HEK293 (cell line): ENCODE data around the gene USP27X.

ENCODE experiments used
- FEZF1 ChIP-seq: fragments of 450-650 bp; formaldehyde crosslinking; IDR thresholded peaks from 2 replicates; pipeline ENCODE4 v1.5.1; 2016; ENCODE audit warnings: missing biosample characterization, missing genetic modification characterization
- GLI2 ChIP-seq: fragments of 450-650 bp; formaldehyde crosslinking; IDR thresholded peaks from 2 replicates; pipeline ENCODE4; 2017; ENCODE audit warnings: missing biosample characterization, missing genetic modification characterization, low read depth, borderline replicate concordance
- GLIS1 ChIP-seq: fragments of 450-650 bp; formaldehyde crosslinking; IDR thresholded peaks from 2 replicates; pipeline ENCODE4 v1.5.1; 2016; ENCODE audit warnings: missing biosample characterization, missing genetic modification characterization
- KLF1 ChIP-seq: fragments of 450-650 bp; formaldehyde crosslinking; IDR thresholded peaks from 2 replicates; pipeline ENCODE4 v1.5.1; 2016; ENCODE audit warnings: missing biosample characterization, missing genetic modification characterization
- KLF17 ChIP-seq: fragments of 450-650 bp; formaldehyde crosslinking; IDR thresholded peaks from 2 replicates; pipeline ENCODE4 v1.5.1; 2016; ENCODE audit warnings: missing biosample characterization, missing genetic modification characterization
- PRDM6 ChIP-seq: fragments of 450-650 bp; formaldehyde crosslinking; IDR thresholded peaks from 2 replicates; pipeline ENCODE4 v1.5.1; 2017; ENCODE audit warnings: missing biosample characterization, missing genetic modification characterization
- SCRT1 ChIP-seq: fragments of 450-650 bp; formaldehyde crosslinking; IDR thresholded peaks from 2 replicates; pipeline ENCODE4 v1.5.1; 2016; ENCODE audit warnings: missing biosample characterization, missing genetic modification characterization, borderline replicate concordance
- SP3 ChIP-seq: fragments of 450-650 bp; formaldehyde crosslinking; IDR thresholded peaks from 2 replicates; pipeline ENCODE4 v1.5.1; 2016; ENCODE audit warnings: missing biosample characterization, missing genetic modification characterization
- YY1 ChIP-seq: fragments of 450-650 bp; formaldehyde crosslinking; IDR thresholded peaks from 2 replicates; pipeline ENCODE4 v1.5.1; 2018; ENCODE audit warnings: missing biosample characterization, missing genetic modification characterization
- ZBTB11 ChIP-seq: fragments of 450-650 bp; formaldehyde crosslinking; conservative IDR thresholded peaks from 2 replicates; pipeline ENCODE4 v1.5.1; 2016; ENCODE audit warnings: low read depth, missing biosample characterization, missing genetic modification characterization
- ZFP41 ChIP-seq: fragments of 450-650 bp; formaldehyde crosslinking; IDR thresholded peaks from 2 replicates; pipeline ENCODE4 v1.5.1; 2016; ENCODE audit warnings: missing biosample characterization, missing genetic modification characterization, borderline replicate concordance
- ZNF10 ChIP-seq: fragments of 450-650 bp; formaldehyde crosslinking; IDR thresholded peaks from 2 replicates; pipeline ENCODE4 v1.5.1; 2017; ENCODE audit warnings: missing biosample characterization, missing genetic modification characterization
- ZNF121 ChIP-seq: fragments of 450-650 bp; formaldehyde crosslinking; IDR thresholded peaks from 2 replicates; pipeline ENCODE4 v1.5.1; 2016; ENCODE audit warnings: missing biosample characterization, missing genetic modification characterization
- ZNF133 ChIP-seq: fragments of 450-650 bp; formaldehyde crosslinking; IDR thresholded peaks from 2 replicates; pipeline ENCODE4 v1.5.1; 2016; ENCODE audit warnings: missing biosample characterization, missing genetic modification characterization
- ZNF140 ChIP-seq: fragments of 450-650 bp; formaldehyde crosslinking; IDR thresholded peaks from 2 replicates; pipeline ENCODE4 v1.5.1; 2016; ENCODE audit warnings: missing biosample characterization, missing genetic modification characterization
- ZNF157 ChIP-seq: fragments of 450-650 bp; formaldehyde crosslinking; IDR thresholded peaks from 2 replicates; pipeline ENCODE4 v1.5.1; 2016; ENCODE audit warnings: missing biosample characterization, missing genetic modification characterization
- ZNF16 ChIP-seq: fragments of 450-650 bp; formaldehyde crosslinking; IDR thresholded peaks from 2 replicates; pipeline ENCODE4 v1.5.1; 2016; ENCODE audit warnings: low read depth, missing biosample characterization, missing genetic modification characterization
- ZNF2 ChIP-seq: fragments of 450-650 bp; formaldehyde crosslinking; IDR thresholded peaks from 2 replicates; pipeline ENCODE4 v1.5.1; 2016; ENCODE audit warnings: missing biosample characterization, missing genetic modification characterization
- ZNF223 ChIP-seq: fragments of 450-650 bp; formaldehyde crosslinking; IDR thresholded peaks from 2 replicates; pipeline ENCODE4 v1.5.1; 2016; ENCODE audit warnings: missing biosample characterization, missing genetic modification characterization
- ZNF335 ChIP-seq: fragments of 450-650 bp; formaldehyde crosslinking; conservative IDR thresholded peaks from 2 replicates; pipeline ENCODE4 v1.5.1; 2016; ENCODE audit warnings: missing biosample characterization, missing genetic modification characterization
- ZNF37A ChIP-seq: fragments of 450-650 bp; IDR thresholded peaks from 2 replicates; pipeline ENCODE4 v1.5.1; 2018; ENCODE audit warnings: missing biosample characterization, missing genetic modification characterization
- ZNF426 ChIP-seq: fragments of 450-650 bp; formaldehyde crosslinking; IDR thresholded peaks from 2 replicates; pipeline ENCODE4 v1.5.1; 2017; ENCODE audit warnings: missing biosample characterization, missing genetic modification characterization, mild to moderate bottlenecking, inconsistent platforms, moderate library complexity
- ZNF449 ChIP-seq: fragments of 450-650 bp; formaldehyde crosslinking; IDR thresholded peaks from 2 replicates; pipeline ENCODE4 v1.5.1; 2017; ENCODE audit warnings: missing biosample characterization, mild to moderate bottlenecking, missing genetic modification characterization, moderate library complexity
- ZNF510 ChIP-seq: fragments of 450-650 bp; formaldehyde crosslinking; IDR thresholded peaks from 2 replicates; pipeline ENCODE4 v1.5.1; 2018; ENCODE audit warnings: mild to moderate bottlenecking, missing genetic modification characterization, missing biosample characterization; ENCODE audit not compliant: insufficient replicate concordance
- ZNF529 ChIP-seq: fragments of 450-650 bp; formaldehyde crosslinking; IDR thresholded peaks from 2 replicates; pipeline ENCODE4 v1.5.1; 2017; ENCODE audit warnings: missing genetic modification characterization, missing biosample characterization; ENCODE audit not compliant: insufficient replicate concordance
- ZNF548 ChIP-seq: fragments of 450-650 bp; formaldehyde crosslinking; IDR thresholded peaks from 2 replicates; pipeline ENCODE4 v1.5.1; 2016; ENCODE audit warnings: missing biosample characterization, missing genetic modification characterization
- ZNF585B ChIP-seq: fragments of 450-650 bp; formaldehyde crosslinking; IDR thresholded peaks from 2 replicates; pipeline ENCODE4 v1.5.1; 2016; ENCODE audit warnings: missing biosample characterization, missing genetic modification characterization
- ZNF600 ChIP-seq: fragments of 450-650 bp; formaldehyde crosslinking; IDR thresholded peaks from 2 replicates; pipeline ENCODE4 v1.5.1; 2016; ENCODE audit warnings: missing biosample characterization, missing genetic modification characterization
- ZNF623 ChIP-seq: fragments of 450-650 bp; formaldehyde crosslinking; IDR thresholded peaks from 2 replicates; pipeline ENCODE4 v1.5.1; 2016; ENCODE audit warnings: missing biosample characterization, missing genetic modification characterization
- ZNF76 ChIP-seq: fragments of 450-650 bp; formaldehyde crosslinking; IDR thresholded peaks from 2 replicates; pipeline ENCODE4; 2016; ENCODE audit warnings: low read depth, missing biosample characterization, missing genetic modification characterization, borderline replicate concordance
- ZNF777 ChIP-seq: fragments of 450-650 bp; formaldehyde crosslinking; IDR thresholded peaks from 2 replicates; pipeline ENCODE4 v1.5.1; 2017; ENCODE audit warnings: missing biosample characterization, missing genetic modification characterization, borderline replicate concordance
- ZSCAN23 ChIP-seq: fragments of 450-650 bp; formaldehyde crosslinking; IDR thresholded peaks from 2 replicates; pipeline ENCODE4 v1.5.1; 2016; ENCODE audit warnings: missing biosample characterization, missing genetic modification characterization

Gene USP27X

GRCh38 chrX:49922291-49923241, 43.3 kb downstream of the USP27X start, which contains the start of gene CLCN5 (continued):
- TF ChIP-seq ZSCAN23 (tag by site-specific recombination) (no peak), ZBTB11 (tag by site-specific recombination) (no peak), ZNF16 (tag by site-specific recombination) (no peak), ZNF426 (tag by site-specific recombination) (no peak), ZNF335 (peak; percentile 70), ZNF449 (peak; percentile 86), PRDM6 (tag by site-specific recombination) (no peak), SCRT1 (tag by site-specific recombination) (no peak), KLF17 (tag by site-specific recombination) (no peak), GLIS1 (tag by site-specific recombination) (peak; percentile 40), ZNF548 (tag by site-specific recombination) (no peak), ZNF157 (tag by site-specific recombination) (no peak), ZNF510 (tag by site-specific recombination) (no peak), ZNF600 (tag by site-specific recombination) (no peak), SP3 (tag by site-specific recombination) (0 out of 2 replicates have a peak, but pooled peaks have one; percentile 35), ZNF623 (no peak), ZNF529 (tag by site-specific recombination) (no peak), ZNF223 (no peak), ZNF140 (no peak), ZNF37A (tag by site-specific recombination) (no peak), ZNF2 (tag by site-specific recombination) (no peak), FEZF1 (no peak), ZNF777 (no peak), ZNF76 (tag by site-specific recombination) (no peak), ZFP41 (no peak), ZNF133 (no peak), ZNF121 (no peak), YY1 (tag by site-specific recombination) (no peak), KLF1 (no peak), ZNF10 (tag by site-specific recombination) (no peak), GLI2 (tag by site-specific recombination) (no peak), ZNF585B (tag by site-specific recombination) (no peak)
